OCI-LY3 (cell line): ENCODE results near the gene PBX3.

ENCODE experiments used
- CTCF ChIP-seq: fragments of 200-600, 300-600 bp; sonication (generic); IDR thresholded peaks from 2 replicates; pipeline ENCODE4 v1.5.1; 2014; ENCODE audit warnings: antibody characterized with exemption, low read length, low read depth
- EZH2phosphoT487 ChIP-seq: fragments of 200-600 bp; shearing (Covaris generic); IDR thresholded peaks from 2 replicates; pipeline ENCODE4 v1.6.1; 2018; ENCODE audit warnings: antibody characterized with exemption, mixed run types, low read depth

DNA sequence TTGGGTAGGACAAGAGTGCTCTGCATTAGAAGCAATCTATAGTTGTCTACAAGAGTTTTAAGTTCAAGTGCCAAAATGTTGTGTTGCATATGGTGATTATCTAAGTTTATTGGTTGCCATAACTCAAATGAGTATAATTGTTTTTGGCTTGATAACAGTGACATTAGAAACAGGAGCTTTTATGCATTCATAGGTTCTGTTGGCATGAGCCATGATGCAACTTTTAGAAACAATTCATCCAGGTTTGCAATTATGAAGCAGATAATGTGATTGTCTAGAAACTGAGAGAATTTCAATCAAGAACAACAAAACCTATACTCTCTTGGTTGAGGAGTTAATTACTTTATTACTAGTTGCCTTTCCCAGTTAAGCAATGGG, 137.0 kb downstream of the PBX3 start:
- TF ChIP-seq EZH2phosphoT487 (no peak), CTCF (no peak)
